ENCODE measurements around the gene RASGRF1.

- TF ChIP-seq CTCF (conservative IDR thresholded peaks at IDR 0.05; ENCODE audit: low read depth in 2 of 2) (no peak), EZH2 (IDR thresholded peaks at IDR 0.05; ENCODE audit: low read depth, unreplicated experiment) (no peak), JUNB (IDR thresholded peaks at IDR 0.05; ENCODE audit: unreplicated experiment) (no peak), NANOG (IDR thresholded peaks at IDR 0.05; ENCODE audit: borderline replicate concordance) (no peak), POLR2AphosphoS5 (IDR thresholded peaks at IDR 0.05; ENCODE audit: low read depth) (no peak), EZH2phosphoT487 (IDR thresholded peaks at IDR 0.05; ENCODE audit: unreplicated experiment) (no peak), REST (IDR thresholded peaks at IDR 0.05; ENCODE audit: unreplicated experiment) (no peak), ZNF462 (CRISPR knock-in tag; IDR thresholded peaks at IDR 0.05) (no peak), ZNF331 (CRISPR knock-in tag; IDR thresholded peaks at IDR 0.05; ENCODE audit: low read depth) (no peak)
Observed at GRCh38 chr15:79083154-79083553, 7.4 kb downstream of the RASGRF1 start.

Data from GM23338 (cell line).